Measurements from ENCODE around the gene SETD4. TPM values are rescaled to one million over a fixed set of nuclear protein-coding genes. Genes with fewer than 3 reads are reported as not detected.

SETD4 gene
- total and polyA plus RNA-seq, 3 donors from 2014 or later, result 52.3 to 62.7 (median 52.3) TPM

DNA sequence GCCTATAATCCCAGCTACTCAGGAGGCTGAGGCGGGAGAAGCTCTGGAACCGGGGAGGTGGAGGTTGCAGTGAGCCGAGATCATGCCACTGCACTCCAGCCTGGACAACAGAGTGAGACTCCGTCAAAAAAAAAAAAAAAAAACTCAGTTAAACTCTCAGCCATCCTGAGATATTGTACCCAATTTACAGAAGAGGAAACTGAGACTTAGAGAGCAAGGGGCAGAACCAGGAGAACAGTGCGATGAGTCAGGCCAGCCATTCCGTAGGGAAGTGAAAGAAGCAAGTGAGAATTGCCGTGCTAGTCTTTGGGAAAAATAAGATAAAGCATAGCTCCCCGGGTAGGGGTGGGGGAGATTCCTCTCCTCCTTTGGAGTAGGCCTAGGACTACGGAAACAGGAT, 69.7 kb downstream of the SETD4 start:
- H3K36me3 ChIP-seq (ENCODE audit: low read depth, missing control alignments), result no peaks in the 10 kb centered on the region
- no peaks in the 10 kb centered on the region for H3K27me3 ChIP-seq
- H3K4me3 ChIP-seq, result no peak overlapping the region
- no peaks in the 10 kb centered on the region for H3K9me3 ChIP-seq
- H3K27ac ChIP-seq, result no peak overlapping the region
- TF ChIP-seq, protein P1, sequence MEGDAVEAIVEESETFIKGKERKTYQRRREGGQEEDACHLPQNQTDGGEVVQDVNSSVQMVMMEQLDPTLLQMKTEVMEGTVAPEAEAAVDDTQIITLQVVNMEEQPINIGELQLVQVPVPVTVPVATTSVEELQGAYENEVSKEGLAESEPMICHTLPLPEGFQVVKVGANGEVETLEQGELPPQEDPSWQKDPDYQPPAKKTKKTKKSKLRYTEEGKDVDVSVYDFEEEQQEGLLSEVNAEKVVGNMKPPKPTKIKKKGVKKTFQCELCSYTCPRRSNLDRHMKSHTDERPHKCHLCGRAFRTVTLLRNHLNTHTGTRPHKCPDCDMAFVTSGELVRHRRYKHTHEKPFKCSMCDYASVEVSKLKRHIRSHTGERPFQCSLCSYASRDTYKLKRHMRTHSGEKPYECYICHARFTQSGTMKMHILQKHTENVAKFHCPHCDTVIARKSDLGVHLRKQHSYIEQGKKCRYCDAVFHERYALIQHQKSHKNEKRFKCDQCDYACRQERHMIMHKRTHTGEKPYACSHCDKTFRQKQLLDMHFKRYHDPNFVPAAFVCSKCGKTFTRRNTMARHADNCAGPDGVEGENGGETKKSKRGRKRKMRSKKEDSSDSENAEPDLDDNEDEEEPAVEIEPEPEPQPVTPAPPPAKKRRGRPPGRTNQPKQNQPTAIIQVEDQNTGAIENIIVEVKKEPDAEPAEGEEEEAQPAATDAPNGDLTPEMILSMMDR (IDR thresholded peaks at IDR 0.05), result no peak
- no peak for TF ChIP-seq POLR2A (IDR thresholded peaks at IDR 0.05)
- DNase-seq, result no peak
- H3K4me1 ChIP-seq, result no peaks in the 10 kb centered on the region
- WGBS, 2 donors, result 89 to 94% methylated on average over 9 of the region's 9 CpGs
- intact Hi-C loops (cut with DNase I; ENCODE audit: low total_unique reads), result no loop called here

DNA sequence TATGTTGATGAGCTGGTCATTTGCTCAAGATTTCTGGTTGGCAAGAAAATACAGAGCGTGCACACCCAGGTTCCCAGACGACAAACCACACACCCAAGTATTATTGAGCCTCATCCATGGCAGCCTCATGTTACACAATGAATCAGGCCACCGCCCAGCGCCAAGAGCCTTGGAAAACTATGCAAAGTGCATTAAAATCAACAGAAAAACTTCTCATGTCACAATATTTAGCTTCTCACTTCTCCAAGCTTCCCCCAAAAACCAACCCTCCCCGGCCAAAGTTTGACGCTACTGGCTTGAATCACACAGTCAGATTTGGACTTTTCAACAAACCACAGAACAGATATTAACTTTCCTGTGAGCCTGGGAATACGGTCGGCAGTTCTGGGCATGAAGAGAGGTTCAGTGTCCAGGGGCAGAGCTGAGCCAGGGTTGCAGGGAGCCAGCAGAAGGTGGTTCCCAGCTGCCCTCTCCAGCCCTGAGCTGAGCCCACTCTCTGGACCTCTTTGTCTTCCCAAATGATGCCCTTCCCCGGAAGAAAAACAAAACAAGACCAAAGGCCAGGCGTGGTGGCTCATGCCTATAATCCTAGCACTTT, 71.1 kb downstream of the SETD4 start:
- Histone ChIP-seq H3K36me3 (ENCODE audit: low read depth, missing control alignments) (no peaks in the 10 kb centered on the region), H3K4me1 (no peaks in the 10 kb centered on the region), H3K27me3 (no peaks in the 10 kb centered on the region), H3K9me3 (no peaks in the 10 kb centered on the region), H3K27ac (no peak overlapping the region), H3K4me3 (no peak overlapping the region)
- DNase-seq, result no peak
- TF ChIP-seq, protein P1 (IDR thresholded peaks at IDR 0.05), result no peak
- no peak for TF ChIP-seq POLR2A (IDR thresholded peaks at IDR 0.05)
- 81 to 89% methylated on average over 10 of the region's 10 CpGs for WGBS, 2 donors
- intact Hi-C loops (cut with DNase I; ENCODE audit: low total_unique reads), result no loop called here

DNA sequence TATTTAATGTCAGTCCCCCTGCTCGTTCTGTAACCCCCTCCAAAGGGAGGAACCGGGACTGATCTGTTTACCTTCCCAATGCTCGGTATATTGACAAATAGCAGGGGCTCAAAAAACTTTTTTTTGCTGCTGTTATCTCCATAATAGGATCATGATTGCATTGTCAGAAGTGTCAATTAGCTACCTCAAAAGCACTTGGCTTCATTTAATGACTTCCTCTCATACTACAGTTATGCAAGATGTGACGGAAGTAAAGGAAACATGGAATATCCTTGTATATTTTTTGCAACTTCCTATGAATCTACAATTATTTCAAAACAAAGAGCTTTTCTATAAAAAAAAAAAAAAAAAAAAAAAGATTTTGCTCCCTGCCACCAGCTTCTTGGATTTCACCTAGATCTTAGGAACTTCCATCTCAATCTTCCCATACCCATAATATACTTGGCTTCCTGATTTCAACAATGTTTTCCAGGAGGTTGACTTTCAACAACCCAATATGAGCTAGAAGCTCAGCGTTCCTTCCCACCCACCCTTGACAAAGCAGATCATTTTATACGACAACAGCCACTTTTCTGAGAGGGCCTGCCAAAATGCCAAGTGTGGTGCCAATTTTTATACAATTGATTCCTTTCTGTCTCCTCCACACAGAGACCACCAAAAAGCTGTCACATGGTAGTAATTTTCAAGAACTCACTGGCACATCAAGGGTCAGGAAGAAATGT, 71.7 kb downstream of the SETD4 start:
- no peak overlapping the region for H3K4me3 ChIP-seq
- H3K4me1 ChIP-seq, result no peaks in the 10 kb centered on the region
- no peak overlapping the region for H3K27ac ChIP-seq
- WGBS, 2 donors, result 62 to 77% methylated on average over 6 of the region's 6 CpGs
- no peaks in the 10 kb centered on the region for H3K36me3 ChIP-seq (ENCODE audit: low read depth, missing control alignments)
- intact Hi-C loops (cut with DNase I; ENCODE audit: low total_unique reads), result no loop called here
- H3K27me3 ChIP-seq, result no peaks in the 10 kb centered on the region
- DNase-seq, result no peak
- H3K9me3 ChIP-seq, result no peaks in the 10 kb centered on the region
- no peak for TF ChIP-seq POLR2A (IDR thresholded peaks at IDR 0.05)

DNA sequence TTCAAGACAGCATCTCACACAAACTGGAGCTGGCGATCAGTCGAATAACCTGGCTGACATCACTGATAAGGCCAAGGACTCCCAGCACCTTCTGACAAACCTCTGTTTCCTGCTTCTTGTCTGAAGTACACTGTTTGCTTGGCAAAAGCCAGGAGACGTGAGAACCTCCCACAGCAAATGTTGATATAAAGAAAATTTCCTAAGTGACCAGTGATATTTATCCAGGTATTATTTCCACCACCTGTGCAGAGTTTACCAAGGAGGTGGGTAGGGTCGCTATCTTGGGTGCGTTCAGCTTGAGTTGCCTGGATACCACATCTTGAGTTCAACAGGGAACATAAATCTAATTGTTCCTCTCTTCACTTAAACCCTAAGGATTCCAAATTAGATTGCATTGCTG, 72.9 kb downstream of the SETD4 start:
- WGBS, 2 donors, result 53 to 71% methylated on average over 5 of the region's 5 CpGs
- no peaks in the 10 kb centered on the region for H3K36me3 ChIP-seq (ENCODE audit: low read depth, missing control alignments)
- H3K4me3 ChIP-seq, result no peak overlapping the region
- TF ChIP-seq, protein P1 (IDR thresholded peaks at IDR 0.05), result no peak
- TF ChIP-seq POLR2A (IDR thresholded peaks at IDR 0.05), result no peak
- no peaks in the 10 kb centered on the region for H3K9me3 ChIP-seq
- H3K27ac ChIP-seq, result no peak overlapping the region
- no peaks in the 10 kb centered on the region for H3K27me3 ChIP-seq
- no peak for DNase-seq
- intact Hi-C loops (cut with DNase I; ENCODE audit: low total_unique reads), result no loop called here
- H3K4me1 ChIP-seq, result no peaks in the 10 kb centered on the region

DNA sequence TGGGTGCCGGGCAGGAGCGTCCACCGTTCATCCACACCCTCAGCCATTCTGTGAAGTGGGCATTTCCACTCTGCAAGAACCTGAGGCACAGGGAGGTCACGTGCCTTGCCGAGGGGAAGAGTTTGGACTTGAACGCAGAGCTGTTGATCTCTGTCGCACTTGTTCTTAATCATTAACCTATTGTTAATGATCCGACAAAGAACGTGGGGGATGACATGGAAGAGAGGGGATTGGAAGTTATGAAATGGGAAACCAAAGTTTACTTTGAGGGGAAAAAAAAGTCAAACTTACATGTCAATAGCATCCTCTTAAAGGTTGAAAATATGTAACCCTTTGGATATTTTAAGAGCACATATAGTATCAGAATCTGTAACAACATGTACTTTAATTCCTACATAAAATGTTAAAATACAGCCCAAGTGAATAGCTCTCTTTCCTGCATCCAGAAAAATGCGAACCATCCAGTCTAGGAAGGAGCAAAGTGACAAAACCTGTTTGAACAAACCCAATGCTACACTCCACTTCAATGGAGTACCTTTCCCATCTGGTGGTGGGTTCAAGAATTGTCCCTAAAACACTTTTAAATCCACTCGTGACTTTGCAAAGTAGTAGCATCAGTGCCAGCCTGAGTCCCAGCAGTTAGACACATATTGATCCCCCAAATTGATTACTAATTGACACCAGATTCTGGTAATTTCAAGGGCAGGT, 75.5 kb downstream of the SETD4 start:
- intact Hi-C loops (cut with DNase I; ENCODE audit: low total_unique reads), result no loop called here
- no peaks in the 10 kb centered on the region for H3K36me3 ChIP-seq (ENCODE audit: low read depth, missing control alignments)
- no peak overlapping the region for H3K4me3 ChIP-seq
- DNase-seq, result no peak
- no peak overlapping the region for H3K27ac ChIP-seq
- H3K4me1 ChIP-seq, result no peaks in the 10 kb centered on the region
- WGBS, 2 donors, result 84 to 85% methylated on average over 11 of the region's 11 CpGs
- no peaks in the 10 kb centered on the region for H3K27me3 ChIP-seq
- H3K9me3 ChIP-seq, result no peaks in the 10 kb centered on the region
- no peak for TF ChIP-seq POLR2A (IDR thresholded peaks at IDR 0.05)
- TF ChIP-seq, protein P1 (IDR thresholded peaks at IDR 0.05), result no peak
